Measurements from ENCODE around the gene TRIM40.

TRIM40 gene

GRCh38 chr6:30135757-30136156 lies at the start of gene TRIM40:
TSS of gene TRIM40 (plus strand) at chr6:30136140. CDS start at chr6:30137037, 897 bp downstream.
- no peak for DNase-seq (ENCODE audit: low read depth)
- no peak for TF ChIP-seq CTCF (IDR thresholded peaks at IDR 0.05; ENCODE audit: control insufficient read depth, insufficient read depth, low read depth, low read length, missing control alignments)
- H3K4me3 ChIP-seq (ENCODE audit: control insufficient read depth, low read depth, low read length): no peak within 1 kb of the TSS

- no peak overlapping the region for H3K4me3 ChIP-seq (ENCODE audit: control insufficient read depth, low read depth, low read length)
- no peak for DNase-seq (ENCODE audit: low read depth)
- TF ChIP-seq CTCF (IDR thresholded peaks at IDR 0.05; ENCODE audit: control insufficient read depth, insufficient read depth, low read depth, low read length, missing control alignments): no peak
These were observed 48.1 kb upstream of the TRIM40 start for GRCh38 chr6:30087876-30088275.

GRCh38 chr6:30091577-30092381 lies 44.2 kb upstream of the TRIM40 start:
- TF ChIP-seq CTCF (IDR thresholded peaks at IDR 0.05; ENCODE audit: control insufficient read depth, insufficient read depth, low read depth, low read length, missing control alignments): no peak
- H3K4me3 ChIP-seq (ENCODE audit: control insufficient read depth, low read depth, low read length): no peak overlapping the region
- peak; percentile 58 for DNase-seq (ENCODE audit: low read depth)

- no peak for DNase-seq (ENCODE audit: low read depth)
- H3K4me3 ChIP-seq (ENCODE audit: control insufficient read depth, low read depth, low read length): no peak overlapping the region
- no peak for TF ChIP-seq CTCF (IDR thresholded peaks at IDR 0.05; ENCODE audit: control insufficient read depth, insufficient read depth, low read depth, low read length, missing control alignments)
These were observed 42.9 kb upstream of the TRIM40 start for GRCh38 chr6:30092852-30093543.

GRCh38 chr6:30093951-30094661 lies 41.8 kb upstream of the TRIM40 start:
- no peak overlapping the region for H3K4me3 ChIP-seq (ENCODE audit: control insufficient read depth, low read depth, low read length)
- DNase-seq (ENCODE audit: low read depth): no peak
- no peak for TF ChIP-seq CTCF (IDR thresholded peaks at IDR 0.05; ENCODE audit: control insufficient read depth, insufficient read depth, low read depth, low read length, missing control alignments)

- DNase-seq (ENCODE audit: low read depth): no peak
- H3K4me3 ChIP-seq (ENCODE audit: control insufficient read depth, low read depth, low read length): no peak overlapping the region
- no peak for TF ChIP-seq CTCF (IDR thresholded peaks at IDR 0.05; ENCODE audit: control insufficient read depth, insufficient read depth, low read depth, low read length, missing control alignments)
These were observed 39.1 kb upstream of the TRIM40 start for GRCh38 chr6:30096829-30097228.
